NCI-H526 treated with DMSO at 0.1 percent for 48 hours (cell line): ENCODE measurements around the gene CPEB4.

Experiments used
- DNase-seq: peaks from one replicate; lab custom pipeline; 2025; lab: John Stamatoyannopoulos, UW

The CPEB4 gene

GRCh38 chr5:173859408-173860159, 28.6 kb upstream of the CPEB4 start:
- DNase-seq, result no peak

- no peak for DNase-seq
These were observed 26.1 kb upstream of the CPEB4 start for GRCh38 chr5:173862047-173862477.

- DNase-seq, result no peak
These were observed 24.8 kb upstream of the CPEB4 start for GRCh38 chr5:173863359-173863758.

GRCh38 chr5:173864126-173865050, 23.8 kb upstream of the CPEB4 start:
- DNase-seq, result no peak

- no peak for DNase-seq
These were observed 21.8 kb upstream of the CPEB4 start for GRCh38 chr5:173866243-173866857.

- DNase-seq, result no peak
These were observed 21.1 kb upstream of the CPEB4 start for GRCh38 chr5:173866858-173867679.

- no peak for DNase-seq
These were observed 19.9 kb upstream of the CPEB4 start for GRCh38 chr5:173868096-173868880.

- no peak for DNase-seq
These were observed 18.8 kb upstream of the CPEB4 start for GRCh38 chr5:173869316-173869715.

GRCh38 chr5:173872957-173873305, 15.2 kb upstream of the CPEB4 start:
- no peak for DNase-seq

GRCh38 chr5:173873306-173873922, 14.7 kb upstream of the CPEB4 start:
- DNase-seq, result no peak

- DNase-seq, result no peak
These were observed 13.0 kb upstream of the CPEB4 start for GRCh38 chr5:173875189-173875588.

- no peak for DNase-seq
These were observed 9.8 kb upstream of the CPEB4 start for GRCh38 chr5:173878224-173878967.

- DNase-seq, result no peak
These were observed 7.7 kb upstream of the CPEB4 start for GRCh38 chr5:173880306-173880985.

GRCh38 chr5:173881811-173882575, 6.2 kb upstream of the CPEB4 start:
- no peak for DNase-seq

- no peak for DNase-seq
These were observed 5.5 kb upstream of the CPEB4 start for GRCh38 chr5:173882632-173883031.

- no peak for DNase-seq
These were observed 4.7 kb upstream of the CPEB4 start for GRCh38 chr5:173883347-173883924.

GRCh38 chr5:173884402-173885053, 3.6 kb upstream of the CPEB4 start:
- DNase-seq, result no peak

- no peak for DNase-seq
These were observed 3.1 kb upstream of the CPEB4 start for GRCh38 chr5:173885054-173885443.
